ENCODE data around the gene GLT8D2.

The GLT8D2 gene, protein sequence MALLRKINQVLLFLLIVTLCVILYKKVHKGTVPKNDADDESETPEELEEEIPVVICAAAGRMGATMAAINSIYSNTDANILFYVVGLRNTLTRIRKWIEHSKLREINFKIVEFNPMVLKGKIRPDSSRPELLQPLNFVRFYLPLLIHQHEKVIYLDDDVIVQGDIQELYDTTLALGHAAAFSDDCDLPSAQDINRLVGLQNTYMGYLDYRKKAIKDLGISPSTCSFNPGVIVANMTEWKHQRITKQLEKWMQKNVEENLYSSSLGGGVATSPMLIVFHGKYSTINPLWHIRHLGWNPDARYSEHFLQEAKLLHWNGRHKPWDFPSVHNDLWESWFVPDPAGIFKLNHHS

DNA sequence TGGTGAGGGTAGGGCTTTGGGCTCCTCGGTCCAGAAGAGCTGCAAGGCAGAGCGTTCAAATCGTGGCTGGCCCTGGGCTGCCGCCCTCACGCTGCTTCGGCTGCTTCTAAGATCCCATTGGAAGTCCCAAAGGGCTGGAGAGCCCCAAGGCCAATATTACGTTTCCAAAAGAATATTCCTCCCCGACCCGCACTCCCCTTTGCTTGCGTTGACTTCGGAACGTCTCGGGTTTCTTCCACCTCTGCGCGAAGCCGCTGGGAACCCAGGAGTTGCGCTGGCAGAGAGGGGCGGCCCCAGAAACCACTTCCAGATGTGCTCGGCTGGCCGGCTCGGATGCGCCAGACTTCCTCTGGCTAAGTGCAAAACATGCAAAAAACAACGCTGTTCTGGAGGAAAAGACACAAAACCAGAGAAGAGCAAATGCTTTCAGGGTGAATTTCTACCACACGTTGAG lies at the start of gene GLT8D2:
TSS of gene GLT8D2 (minus strand) at position 285 of the 454 bp plus-strand sequence. CDS start 30,539 bp downstream, outside the sequence.
- peak; percentile 74 for DNase-seq (ENCODE audit: low read depth, low spot score)

DNA sequence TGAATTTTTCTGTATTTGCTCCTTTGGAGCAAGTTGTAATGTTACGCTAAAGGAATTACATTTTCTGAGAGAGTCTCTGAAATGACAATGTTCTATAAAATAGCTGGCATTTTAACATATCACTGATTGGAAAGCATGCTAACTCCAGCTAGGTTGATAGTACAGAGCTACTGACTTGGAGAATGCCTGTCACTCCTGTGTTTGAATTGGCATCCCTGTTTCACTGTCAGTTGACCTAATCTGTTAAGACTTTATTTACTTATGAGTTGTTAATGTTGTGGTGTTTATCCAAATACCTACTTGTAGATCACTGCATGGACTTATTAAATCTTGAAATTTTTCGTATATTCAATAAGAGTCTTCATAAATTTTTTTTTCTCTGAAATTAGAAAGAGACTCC lies 48.0 kb upstream of the GLT8D2 start:
- no peak for DNase-seq (ENCODE audit: low read depth, low spot score)

DNA sequence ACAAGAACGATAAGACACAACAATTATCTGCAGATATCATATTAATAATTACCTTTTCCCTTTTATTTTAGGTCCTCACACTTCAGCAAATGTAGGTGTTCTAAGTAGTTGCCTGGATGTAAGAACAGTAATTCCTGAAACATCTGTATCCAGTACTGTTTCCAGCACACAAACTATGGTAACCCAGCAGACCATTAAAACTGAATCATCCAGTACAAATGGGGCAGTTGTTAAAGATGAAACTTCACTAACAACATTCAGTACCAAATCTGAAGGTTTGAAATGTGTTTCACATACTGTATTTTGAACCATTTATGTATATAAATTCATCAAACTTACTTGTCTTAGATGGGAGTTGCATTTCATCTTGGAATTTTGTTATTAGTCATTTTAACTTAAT lies 45.3 kb upstream of the GLT8D2 start:
- DNase-seq (ENCODE audit: low read depth, low spot score) = no peak

- no peak for DNase-seq (ENCODE audit: low read depth, low spot score)
Observed at GRCh38 chr12:104094284-104094683, 44.3 kb upstream of the GLT8D2 start.

DNA sequence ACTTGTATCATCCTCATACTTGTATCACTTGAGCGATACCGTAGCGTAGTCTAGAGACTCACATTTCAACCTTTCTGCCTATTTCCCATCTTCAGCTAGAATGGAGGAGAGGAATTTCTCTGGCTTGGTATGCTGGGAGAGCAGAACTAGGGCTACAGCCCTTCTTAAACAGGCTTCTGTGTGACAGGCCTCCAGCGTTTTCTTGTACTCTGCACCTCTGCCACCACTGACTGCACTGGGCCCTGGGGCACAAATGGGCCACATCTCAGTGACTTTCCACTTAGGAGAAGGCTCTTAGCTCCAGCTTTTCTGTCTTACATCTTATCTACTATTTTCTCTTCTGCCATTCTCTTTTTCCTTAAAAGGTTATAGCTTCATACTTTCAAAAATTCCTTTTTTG lies 41.1 kb upstream of the GLT8D2 start:
- DNase-seq (ENCODE audit: low read depth, low spot score) = no peak

DNA sequence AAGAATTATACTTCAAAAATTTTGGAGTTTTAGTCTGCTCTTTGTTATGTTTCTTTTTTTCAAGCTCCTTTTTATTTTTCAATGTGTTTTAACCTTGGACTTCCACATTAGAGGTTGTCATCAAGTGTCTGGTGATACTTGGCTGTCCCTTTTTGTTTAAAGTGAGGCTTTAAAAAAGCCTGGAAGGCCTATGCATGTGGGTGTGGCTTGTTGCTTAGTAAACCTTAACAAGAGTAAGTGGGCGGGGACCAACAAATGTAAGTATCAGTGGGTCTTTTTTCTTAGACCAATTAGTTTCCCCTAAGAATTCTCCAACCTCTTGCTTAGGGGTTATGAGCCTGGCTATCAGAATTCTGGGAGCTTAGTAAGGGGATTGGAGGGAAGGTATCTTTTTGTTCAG lies 40.7 kb upstream of the GLT8D2 start:
- no peak for DNase-seq (ENCODE audit: low read depth, low spot score)

DNA sequence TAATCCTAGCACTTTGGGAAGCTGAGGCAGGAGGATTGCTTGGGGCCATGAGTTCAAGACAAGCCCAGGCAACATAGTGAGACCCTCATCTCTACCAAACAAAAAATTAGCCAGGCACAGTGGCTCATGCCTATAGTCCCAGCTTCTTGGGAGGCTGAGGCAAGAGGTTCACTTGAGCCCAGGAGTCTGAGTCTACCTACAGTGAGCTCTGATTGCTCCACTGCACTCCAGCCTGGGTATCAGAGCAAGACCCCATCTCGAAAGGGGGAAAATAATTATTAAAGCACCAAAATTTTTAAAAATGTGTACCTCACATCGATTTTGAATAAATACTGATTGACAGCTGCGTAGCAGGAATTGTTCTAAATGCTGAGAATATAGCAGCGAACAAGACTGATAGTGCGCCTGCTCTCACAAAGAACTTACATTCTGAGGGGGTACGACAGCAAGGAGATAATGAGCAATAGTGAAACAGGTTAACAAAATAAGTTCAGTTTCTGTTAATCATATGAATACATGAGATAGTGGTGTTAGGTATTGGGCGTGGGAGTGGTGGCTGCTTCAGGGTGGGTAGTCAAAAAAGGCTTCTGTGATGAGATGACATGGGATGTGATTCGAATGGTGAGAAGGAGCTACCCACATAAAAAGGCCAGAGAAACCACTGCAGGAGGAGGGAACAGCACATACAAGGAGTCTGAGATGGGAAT lies 33.9 kb upstream of the GLT8D2 start:
- no peak for DNase-seq (ENCODE audit: low read depth, low spot score)

DNA sequence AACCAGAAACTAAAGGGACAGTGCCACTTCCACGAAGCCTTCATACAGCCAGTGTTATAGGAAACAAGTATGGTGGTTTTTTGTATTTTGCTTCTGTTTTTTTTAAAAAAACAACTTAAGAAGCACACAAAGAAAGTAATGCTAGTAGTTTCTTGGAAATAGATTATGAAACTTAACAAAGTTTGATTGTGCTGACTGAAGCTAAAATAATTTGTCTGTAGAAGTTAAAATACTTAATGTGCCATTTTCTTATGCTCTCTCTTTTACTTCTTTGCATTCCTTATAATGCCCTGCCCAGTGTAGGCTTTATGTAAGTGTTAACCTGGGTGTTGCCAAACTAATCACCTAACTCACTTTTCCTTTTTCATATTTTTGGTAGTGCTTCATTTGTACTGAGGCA lies 30.8 kb upstream of the GLT8D2 start:
- DNase-seq (ENCODE audit: low read depth, low spot score) = no peak

- no peak for DNase-seq (ENCODE audit: low read depth, low spot score)
Observed at GRCh38 chr12:104079024-104079423, 29.0 kb upstream of the GLT8D2 start.

- no peak for DNase-seq (ENCODE audit: low read depth, low spot score)
Observed at GRCh38 chr12:104073699-104074098, 23.7 kb upstream of the GLT8D2 start.

DNA sequence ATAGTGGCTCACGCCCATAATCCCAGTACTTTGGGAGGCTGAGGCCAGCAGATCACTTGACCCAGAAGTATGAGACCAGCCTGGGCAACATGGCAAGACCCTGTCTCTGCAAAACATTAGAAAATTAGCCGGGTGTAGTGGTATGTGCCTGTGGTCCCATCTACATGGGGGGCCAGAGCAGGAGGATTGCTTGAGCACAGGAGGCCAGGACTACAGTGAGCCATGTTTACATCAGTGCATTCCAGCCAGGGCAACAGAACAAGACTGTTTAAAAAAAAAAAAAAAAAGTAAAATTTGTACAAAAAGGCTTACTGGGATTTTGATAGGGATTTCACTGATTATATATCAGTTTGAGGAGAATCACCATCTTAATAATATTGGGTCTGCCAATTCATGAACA lies 22.1 kb upstream of the GLT8D2 start:
- no peak for DNase-seq (ENCODE audit: low read depth, low spot score)

- DNase-seq (ENCODE audit: low read depth, low spot score) = no peak
Observed at GRCh38 chr12:104064842-104065427, 14.9 kb upstream of the GLT8D2 start.

DNA sequence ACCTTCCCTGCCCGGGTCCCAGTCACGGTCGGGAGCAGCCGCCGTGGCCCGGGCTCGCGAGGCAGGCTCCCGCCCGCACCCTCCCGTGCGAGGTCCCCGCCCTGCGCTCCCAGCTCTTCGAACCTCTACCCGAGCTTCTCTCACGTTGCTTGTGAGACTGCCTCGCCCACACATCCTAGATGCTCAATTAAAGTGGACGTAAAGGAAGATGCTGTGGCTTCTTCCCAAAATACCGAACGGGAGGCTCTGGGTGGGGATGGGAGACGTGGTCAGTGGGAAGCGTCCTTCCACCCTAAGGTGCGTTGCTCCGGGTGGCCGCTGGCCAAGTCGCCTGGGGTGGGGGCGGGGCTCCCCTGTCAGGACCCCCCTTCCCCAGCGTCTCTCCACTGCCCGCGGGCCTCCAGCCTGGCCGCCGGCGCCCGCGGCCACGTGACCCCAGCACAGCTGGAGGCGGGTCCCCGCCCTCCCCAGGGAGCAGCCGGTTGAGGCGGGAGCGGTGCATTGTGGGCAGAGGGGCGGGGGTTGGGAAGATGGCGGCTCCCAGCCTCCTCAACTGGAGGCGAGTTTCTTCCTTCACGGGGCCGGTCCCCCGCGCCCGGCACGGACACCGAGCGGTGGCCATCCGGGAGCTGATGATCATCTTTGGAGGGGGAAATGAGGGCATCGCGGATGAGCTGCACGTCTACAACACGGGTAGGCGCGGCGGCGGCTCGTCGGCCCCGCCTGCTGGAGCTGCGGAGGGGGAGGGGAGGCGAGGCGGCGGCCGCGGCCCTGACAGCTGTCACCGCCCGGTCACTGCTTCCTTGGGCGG lies 14.2 kb upstream of the GLT8D2 start, which contains the start of gene HCFC2:
TSS of gene HCFC2 (plus strand) at position 501 of the 811 bp plus-strand sequence. CDS start at position 531, 30 bp downstream.
- DNase-seq (ENCODE audit: low read depth, low spot score) = peak; percentile 36

DNA sequence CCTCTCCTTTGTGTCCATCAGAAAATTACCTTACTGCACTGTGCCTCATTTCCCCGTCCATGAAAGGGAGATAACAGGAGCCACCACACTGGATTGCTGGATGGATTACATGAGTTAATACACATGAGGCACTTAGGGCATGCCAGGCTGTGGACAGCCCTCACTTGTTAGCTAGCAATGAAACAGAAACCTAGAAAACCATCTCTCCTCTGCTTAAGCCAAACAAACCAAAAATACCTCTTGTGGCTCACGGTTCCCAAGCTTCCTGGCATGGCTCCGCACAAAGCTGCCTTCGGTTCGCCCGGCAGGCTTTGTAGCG lies 13.7 kb upstream of the GLT8D2 start:
- DNase-seq (ENCODE audit: low read depth, low spot score) = no peak

DNA sequence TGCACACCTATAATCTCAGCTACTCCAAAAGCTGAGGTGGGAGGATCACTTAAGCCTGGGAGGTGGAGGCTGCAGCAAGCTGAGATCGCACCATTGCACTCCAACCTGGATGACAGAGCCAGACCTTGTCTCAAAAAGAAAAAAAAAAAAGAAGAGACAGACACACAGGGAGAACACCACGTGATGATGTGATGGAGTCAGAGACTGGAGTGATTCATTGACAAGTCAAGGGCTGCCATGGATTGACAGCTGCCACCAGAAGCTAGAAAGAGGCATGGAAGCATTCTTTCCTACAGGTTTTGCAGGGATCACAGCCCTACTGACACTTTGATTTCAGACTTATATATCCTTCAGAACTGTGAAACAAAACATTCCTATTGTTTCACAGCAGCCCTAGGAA lies 10.8 kb upstream of the GLT8D2 start:
- no peak for DNase-seq (ENCODE audit: low read depth, low spot score)

- no peak for DNase-seq (ENCODE audit: low read depth, low spot score)
Observed at GRCh38 chr12:104059963-104060362, 10.0 kb upstream of the GLT8D2 start.

GRCh38 chr12:104058802-104059201 lies 8.8 kb upstream of the GLT8D2 start:
- DNase-seq (ENCODE audit: low read depth, low spot score) = no peak

GRCh38 chr12:104057771-104058197 lies 7.8 kb upstream of the GLT8D2 start:
- no peak for DNase-seq (ENCODE audit: low read depth, low spot score)

- DNase-seq (ENCODE audit: low read depth, low spot score) = no peak
Observed at GRCh38 chr12:104056419-104056972, 6.5 kb upstream of the GLT8D2 start.

GRCh38 chr12:104055686-104056388 lies 5.8 kb upstream of the GLT8D2 start:
- no peak for DNase-seq (ENCODE audit: low read depth, low spot score)

All from smooth muscle cell of the brain vasculature (primary cell).